H9 (cell line): ENCODE data around the gene TRMT11. TPM values are rescaled to one million over a fixed set of nuclear protein-coding genes. Genes with fewer than 3 reads are reported as not detected.

Experiments used
- DNase-seq: peaks from one replicate; pipeline ENCODE4 v3.0.0-alpha.2; 2017
- H2AFZ ChIP-seq: one replicate; pipeline ENCODE4 v1.6.1; 2013; ENCODE audit warnings: mild to moderate bottlenecking, low read length, control low read depth, moderate library complexity
- H2AK5ac ChIP-seq: 2 replicates; pipeline ENCODE4 v1.6.1; 2013; ENCODE audit warnings: low read length, control low read depth, mixed read lengths; ENCODE audit not compliant: insufficient read length
- H2BK120ac ChIP-seq: one replicate; pipeline ENCODE4 v1.6.1; 2013; ENCODE audit warnings: low read depth, mild to moderate bottlenecking, low read length, control low read depth, inconsistent platforms; ENCODE audit not compliant: poor library complexity, severe bottlenecking
- H2BK12ac ChIP-seq: 2 replicates; pipeline ENCODE4 v1.6.1; 2013; ENCODE audit warnings: low read length, control low read depth, mixed read lengths, low read depth; ENCODE audit not compliant: insufficient read length
- H2BK15ac ChIP-seq: 2 replicates; pipeline ENCODE4 v1.6.1; 2013; ENCODE audit warnings: low read depth, low read length, control low read depth
- H2BK20ac ChIP-seq: one replicate; pipeline ENCODE4 v1.6.1; 2013; ENCODE audit warnings: low read depth, mild to moderate bottlenecking, low read length, control low read depth, inconsistent platforms; ENCODE audit not compliant: poor library complexity, severe bottlenecking
- H2BK5ac ChIP-seq: 2 replicates; pipeline ENCODE4 v1.6.1; 2013; ENCODE audit warnings: low read length, control low read depth, mixed read lengths; ENCODE audit not compliant: insufficient read length
- H3K14ac ChIP-seq: 2 replicates; pipeline ENCODE4 v1.6.1; 2013; ENCODE audit warnings: low read length, control low read depth; ENCODE audit not compliant: insufficient read depth
- H3K18ac ChIP-seq: 2 replicates; pipeline ENCODE4 v1.6.1; 2013; ENCODE audit warnings: low read depth, mild to moderate bottlenecking, mixed read lengths, low read length, control low read depth; ENCODE audit not compliant: insufficient read length
- H3K23ac ChIP-seq: 2 replicates; pipeline ENCODE4 v1.6.1; 2013; ENCODE audit warnings: low read length, control low read depth, mixed read lengths, low read depth; ENCODE audit not compliant: insufficient read length
- H3K23me2 ChIP-seq: 2 replicates; pipeline ENCODE4 v1.6.1; 2013; ENCODE audit warnings: low read depth, mild to moderate bottlenecking, mixed read lengths, low read length, control low read depth; ENCODE audit not compliant: insufficient read length, poor library complexity, severe bottlenecking
- H3K27ac ChIP-seq: 2 replicates; pipeline ENCODE4 v1.5.1; 2013; ENCODE audit warnings: low read length, control low read depth, mixed read lengths, low read depth; ENCODE audit not compliant: insufficient read length
- H3K27me3 ChIP-seq: 2 replicates; pipeline ENCODE4 v1.6.1; 2013; ENCODE audit warnings: low read length, control low read depth, inconsistent platforms; ENCODE audit not compliant: insufficient read depth
- H3K4ac ChIP-seq: 2 replicates; pipeline ENCODE4 v1.6.1; 2013; ENCODE audit warnings: low read depth, mild to moderate bottlenecking, control low read depth, inconsistent platforms, low read length, moderate library complexity
- H3K4me1 ChIP-seq: 2 replicates; pipeline ENCODE4 v1.6.1; 2013; ENCODE audit warnings: low read length, control low read depth, inconsistent platforms; ENCODE audit not compliant: insufficient read depth
- H3K4me2 ChIP-seq: 2 replicates; pipeline ENCODE4 v1.6.1; 2013; ENCODE audit warnings: low read length, control low read depth, mixed read lengths; ENCODE audit not compliant: insufficient read length, insufficient read depth
- H3K56ac ChIP-seq: 2 replicates; pipeline ENCODE4 v1.6.1; 2013; ENCODE audit warnings: low read depth, mild to moderate bottlenecking, mixed read lengths, low read length, control low read depth; ENCODE audit not compliant: insufficient read length
- H3K79me1 ChIP-seq: 2 replicates; pipeline ENCODE4 v1.6.1; 2013; ENCODE audit warnings: low read depth, mild to moderate bottlenecking, moderate library complexity, low read length, control low read depth, inconsistent platforms; ENCODE audit not compliant: insufficient read depth, poor library complexity, severe bottlenecking
- H3K79me2 ChIP-seq: 2 replicates; pipeline ENCODE4 v1.6.1; 2013; ENCODE audit warnings: low read length, control low read depth, inconsistent platforms; ENCODE audit not compliant: insufficient read depth
- H3K9ac ChIP-seq: 2 replicates; pipeline ENCODE4 v1.6.1; 2013; ENCODE audit warnings: low read length, control low read depth, mixed read lengths; ENCODE audit not compliant: insufficient read length; ENCODE audit errors: extremely low read depth
- H3K9me3 ChIP-seq: one replicate; pipeline ENCODE4 v1.6.1; 2013; ENCODE audit warnings: low read depth, low read length, inconsistent platforms; ENCODE audit not compliant: control insufficient read depth
- H3T11ph ChIP-seq: one replicate; pipeline ENCODE4 v1.6.1; 2013; ENCODE audit warnings: mild to moderate bottlenecking, low read length, control low read depth, inconsistent platforms
- H4K20me1 ChIP-seq: one replicate; pipeline ENCODE4 v1.6.1; 2013; ENCODE audit not compliant: control insufficient read depth, insufficient read length, insufficient read depth
- H4K5ac ChIP-seq: 2 replicates; pipeline ENCODE4 v1.6.1; 2013; ENCODE audit warnings: low read depth, mild to moderate bottlenecking, mixed read lengths, low read length, control low read depth; ENCODE audit not compliant: insufficient read length
- H4K8ac ChIP-seq: replicated peaks from 2 replicates; pipeline ENCODE4 v1.6.1; 2013; ENCODE audit warnings: low read length, control low read depth, mixed read lengths, low read depth; ENCODE audit not compliant: insufficient read length
- H4K91ac ChIP-seq: 2 replicates; pipeline ENCODE4 v1.6.1; 2013; ENCODE audit warnings: low read depth, mild to moderate bottlenecking, moderate library complexity, mixed read lengths, low read length, control low read depth; ENCODE audit not compliant: insufficient read length
- H3K27ac Mint-ChIP-seq, 3 experiments: 2 replicates in 2 of 3; 3 replicates in 1 of 3; pipeline ENCODE4 v1.8.0; 2020 to 2021; ENCODE audit warnings: mixed read lengths in 3 of 3, mild to moderate bottlenecking in 1 of 3, moderate library complexity in 1 of 3
- H3K27me3 Mint-ChIP-seq: 2 replicates; pipeline ENCODE4 v1.8.0; 2021; ENCODE audit warnings: low read depth, mild to moderate bottlenecking, moderate library complexity, mixed read lengths
- H3K36me3 Mint-ChIP-seq, 3 experiments: 2 replicates in 2 of 3; 3 replicates in 1 of 3; pipeline ENCODE4 v1.8.0; 2020 to 2021; ENCODE audit warnings: low read depth in 3 of 3, mixed read lengths in 3 of 3; ENCODE audit not compliant: insufficient read depth in 1 of 3
- H3K4me1 Mint-ChIP-seq, 2 experiments: 2 replicates each; pipeline ENCODE4 v1.8.0; 2020; ENCODE audit warnings: mixed read lengths in 2 of 2
- H3K4me3 Mint-ChIP-seq, 2 experiments: 2 replicates in 1 of 2; 3 replicates in 1 of 2; pipeline ENCODE4 v1.8.0; 2020 to 2021; ENCODE audit warnings: mild to moderate bottlenecking in 2 of 2, mixed read lengths in 2 of 2, moderate library complexity in 1 of 2
- H3K9me3 Mint-ChIP-seq, 2 experiments: 2 replicates in 1 of 2; 3 replicates in 1 of 2; pipeline ENCODE4 v1.8.0; 2020; ENCODE audit warnings: mild to moderate bottlenecking in 2 of 2, mixed read lengths in 2 of 2, moderate library complexity in 1 of 2
- CTCF ChIP-seq: fragments of 200-600 bp; sonication (generic); conservative IDR thresholded peaks from 3 replicates; pipeline ENCODE4 v1.8.0; 2021; ENCODE audit warnings: antibody characterized with exemption, mild to moderate bottlenecking
- WGBS: extraction: QIAGEN DNeasy Blood & Tissue Kit; methylation state at CpG from one replicate; pipeline ENCODE4 v1.1.7; 2013; ENCODE audit warnings: missing lambda C conversion rate, low lambda C conversion rate, mixed read lengths; ENCODE audit not compliant: insufficient read length; ENCODE audit errors: extremely low coverage; 5-methylcytosine and 5-hydroxymethylcytosine counted together
- total RNA-seq: library from RNA; stranded (reverse); gene quantifications from 2 replicates; pipeline ENCODE4 v1.2.1, GENCODE V29; 2021

Gene TRMT11
- total RNA-seq, 1 experiment from 2014 or later = 31.1 TPM

- Histone ChIP-seq H2BK12ac (no peak overlapping the region), H2AFZ (no peak overlapping the region), H3K79me2 (no peaks in the 10 kb centered on the region), H2AK5ac (no peak overlapping the region), H2BK120ac (no peak overlapping the region), H2BK15ac (no peak overlapping the region), H3K4me2 (no peak overlapping the region), H3K27ac (no peak overlapping the region), H2BK20ac (no peak overlapping the region), H3K27me3 (no peaks in the 10 kb centered on the region), H3K23me2 (no peaks in the 10 kb centered on the region), H4K20me1 (no peaks in the 10 kb centered on the region), H4K91ac (no peak overlapping the region), H3K56ac (no peak overlapping the region), H3K9ac (no peak overlapping the region), H3K14ac (no peak overlapping the region), H3K4ac (no peak overlapping the region), H3K23ac (no peak overlapping the region), H3K79me1 (no peaks in the 10 kb centered on the region), H3K4me1 (no peaks in the 10 kb centered on the region), H4K8ac (no peak overlapping the region), H3K18ac (no peak overlapping the region), H3T11ph (no peak overlapping the region), H2BK5ac (no peak overlapping the region), H4K5ac (no peak overlapping the region), H3K9me3 (no peaks in the 10 kb centered on the region)
- no peak overlapping the region for H3K4me3 Mint-ChIP-seq
- no peak for DNase-seq
- peaks cover 5 to 27% (median 23%) of the 10 kb centered on the region in 3 experiments; a peak in 6 of 7 replicates for H3K36me3 Mint-ChIP-seq
- no peaks in the 10 kb centered on the region for H3K27me3 Mint-ChIP-seq
- no peak for TF ChIP-seq CTCF
- no CpG with 5 or more reads among the region's 3 CpGs for WGBS
- H3K27ac Mint-ChIP-seq = no peak overlapping the region
- H3K4me1 Mint-ChIP-seq = peaks cover 0 to 4% of the 10 kb centered on the region in 2 experiments; a peak in 1 of 4 replicates
- no peaks in the 10 kb centered on the region for H3K9me3 Mint-ChIP-seq
Observed at GRCh38 chr6:126051791-126052190, 65.5 kb downstream of the TRMT11 start.
